GM12878 (cell line): Measurements from ENCODE around the gene ATAD2B. TPM values are rescaled to one million over a fixed set of nuclear protein-coding genes. Genes with fewer than 3 reads are reported as not detected.

ENCODE experiments used
- ATAC-seq: fragments of 200-7000 bp; cut with Tn5 transposase; 3 replicates; pipeline ENCODE4 v1.9.1; 2020; ENCODE audit warnings: mild to moderate bottlenecking, moderate library complexity
- BruUV-seq: library from RNA; stranded (reverse); fragments of 400-500 nt; replicated peaks from 2 replicates; lab custom pipeline; 2021; lab: Mats Ljungman, UMichigan
- CTCF ChIA-PET: fragments of 300-600 bp; sonication (Branson Sonifier 250); formaldehyde crosslinking; extraction: SDS; loops from one replicate; lab custom pipeline; 2021; ENCODE audit warnings: inconsistent platforms; lab: Yijun Ruan, JAX
- POLR2A ChIA-PET: fragments of 350-600 bp; formaldehyde crosslinking; extraction: SDS; loops from one replicate; lab custom pipeline; 2021; ENCODE audit warnings: inconsistent platforms; lab: Charles Lee
- RAD21 ChIA-PET: fragments of 300-600 bp; sonication (Branson Sonifier 250); formaldehyde crosslinking; loops from one replicate; lab custom pipeline; 2023; ENCODE audit warnings: antibody characterized with exemption; ENCODE audit not compliant: unreplicated experiment; lab: Charles Lee
- SMC1A ChIA-PET: fragments of 300-600 bp; sonication (Branson Sonifier 250); formaldehyde crosslinking; loops from one replicate; lab custom pipeline; 2023; ENCODE audit not compliant: unreplicated experiment, uncharacterized antibody; lab: Charles Lee
- DNase-seq: peaks from one replicate; pipeline ENCODE4 v3.0.0-alpha.2; 2011; ENCODE audit warnings: low read depth, low spot score
- FAIRE-seq: peaks from 3 replicates; lab custom pipeline; 2011; peaks lifted over from hg19 to GRCh38; lab: Jason Lieb, UNC
- H2AFZ ChIP-seq: 2 replicates; pipeline ENCODE4 v1.6.0; 2011; ENCODE audit warnings: low read depth, low read length, control low read depth; ENCODE audit not compliant: control insufficient read depth
- H3K27ac ChIP-seq: 2 replicates; pipeline ENCODE4 v1.5.1; 2011; ENCODE audit warnings: control low read depth; ENCODE audit not compliant: control insufficient read depth, insufficient read depth
- H3K27me3 ChIP-seq, 2 experiments: replicated peaks in 1 of 2; 2 replicates each; pipeline versions ENCODE4 v1.6.0 to v1.6.1; 2011; ENCODE audit warnings: low read length in 1 of 2; ENCODE audit not compliant: control insufficient read depth in 2 of 2, insufficient read depth in 2 of 2
- H3K36me3 ChIP-seq, 2 experiments: 2 replicates each; pipeline ENCODE4 v1.5.1; 2011; ENCODE audit warnings: low read length in 1 of 2; ENCODE audit not compliant: control insufficient read depth in 2 of 2, insufficient read depth in 2 of 2
- H3K4me1 ChIP-seq: 2 replicates; pipeline ENCODE4 v1.6.1; 2011; ENCODE audit warnings: mild to moderate bottlenecking, low read length, moderate library complexity, mixed read lengths; ENCODE audit not compliant: control insufficient read depth, insufficient read depth
- H3K4me2 ChIP-seq: 2 replicates; pipeline ENCODE4 v1.6.0; 2011; ENCODE audit warnings: control low read depth; ENCODE audit not compliant: control insufficient read depth, insufficient read depth
- H3K4me3 ChIP-seq: fragments of 200-600 bp; sonication (generic); 2 replicates; pipeline ENCODE4 v1.5.1; 2016
- H3K79me2 ChIP-seq: 2 replicates; pipeline ENCODE4 v1.6.0; 2011; ENCODE audit warnings: low read length; ENCODE audit not compliant: control insufficient read depth, insufficient read depth
- H3K9ac ChIP-seq: 2 replicates; pipeline ENCODE4 v1.8.0; 2011; ENCODE audit warnings: low read length, control low read depth, mixed read lengths; ENCODE audit not compliant: control insufficient read depth, insufficient read depth
- H3K9me3 ChIP-seq: replicated peaks from 3 replicates; pipeline ENCODE4 v1.5.1; 2011; ENCODE audit warnings: mild to moderate bottlenecking, low read length; ENCODE audit not compliant: control insufficient read depth, insufficient read depth
- H4K20me1 ChIP-seq: 2 replicates; pipeline ENCODE4 v1.6.0; 2011; ENCODE audit not compliant: control insufficient read depth, insufficient read depth
- CTCF ChIP-seq, 3 experiments: IDR thresholded peaks in 2 of 3; conservative IDR thresholded peaks in 1 of 3; 2 replicates each; pipeline ENCODE4 v1.5.1; 2011; ENCODE audit warnings: low read depth in 3 of 3, low read length in 3 of 3, mild to moderate bottlenecking in 3 of 3, control low read depth in 2 of 3, moderate library complexity in 2 of 3, inconsistent platforms in 1 of 3, mixed read lengths in 1 of 3; ENCODE audit not compliant: control insufficient read depth in 2 of 3, insufficient read depth in 1 of 3; ENCODE audit errors: extremely low read depth in 1 of 3
- E4F1 ChIP-seq: fragments of 450-650 bp; IDR thresholded peaks from 2 replicates; pipeline ENCODE4 v1.6.1; 2018; ENCODE audit warnings: borderline replicate concordance, mild to moderate bottlenecking; ENCODE audit not compliant: partially characterized antibody
- MTA3 ChIP-seq: IDR thresholded peaks from 2 replicates; pipeline ENCODE4 v1.6.1; 2012; ENCODE audit warnings: low read length, inconsistent platforms, borderline replicate concordance
- MYC ChIP-seq: IDR thresholded peaks from 2 replicates; pipeline ENCODE4 v1.6.1; 2011; ENCODE audit warnings: mild to moderate bottlenecking, low read length, moderate library complexity, inconsistent platforms; ENCODE audit not compliant: insufficient read depth, insufficient replicate concordance, insufficient read length, severe bottlenecking
- NFXL1 ChIP-seq: fragments of 450-650 bp; IDR thresholded peaks from 2 replicates; pipeline ENCODE4 v1.6.1; 2017; ENCODE audit warnings: antibody characterized with exemption, mild to moderate bottlenecking, borderline replicate concordance
- RELB ChIP-seq: fragments of 450-650 bp; IDR thresholded peaks from 2 replicates; pipeline ENCODE4 v1.6.1; 2017; ENCODE audit warnings: low read depth, mild to moderate bottlenecking, moderate library complexity
- REST ChIP-seq: IDR thresholded peaks from 2 replicates; pipeline ENCODE4 v1.6.1; 2012; ENCODE audit warnings: mild to moderate bottlenecking, low read depth, low read length
- SMC3 ChIP-seq: IDR thresholded peaks from 2 replicates; pipeline ENCODE4 v1.6.1; 2011; ENCODE audit warnings: low read length, improper control_type of control experiment, borderline replicate concordance
- USF1 ChIP-seq: IDR thresholded peaks from 2 replicates; pipeline ENCODE4 v1.6.1; 2011; ENCODE audit warnings: borderline replicate concordance, low read depth, mild to moderate bottlenecking, moderate library complexity, mixed read lengths, low read length; ENCODE audit not compliant: insufficient read depth; ENCODE audit errors: extremely low read length
- YY1 ChIP-seq: IDR thresholded peaks from 2 replicates; pipeline ENCODE4 v1.6.1; 2011; ENCODE audit warnings: low read depth, mild to moderate bottlenecking, low read length
- ZNF622 ChIP-seq: fragments of 450-650 bp; IDR thresholded peaks from 2 replicates; pipeline ENCODE4 v1.6.1; 2017; ENCODE audit warnings: mild to moderate bottlenecking, inconsistent platforms
- WGBS: methylation state at CpG from one replicate; pipeline ENCODE4 v1.1.6; 2016; ENCODE audit warnings: low lambda C conversion rate; ENCODE audit not compliant: insufficient replicate concordance, insufficient coverage; ENCODE audit errors: missing lambda C conversion rate; 5-methylcytosine and 5-hydroxymethylcytosine counted together
- in situ Hi-C: fragments of 300-500 bp; cut with MboI; formaldehyde crosslinking; loops from 9 replicates; pipeline ENCODE4 v1.14.3; 2018; ENCODE audit warnings: mixed read lengths
- intact Hi-C: fragments of 100-400 bp; cut with micrococcal nuclease; formaldehyde crosslinking; loops from one replicate; pipeline ENCODE4 v1.14.2; 2022; ENCODE audit not compliant: unreplicated experiment
- polyA plus RNA-seq, 11 experiments: library from polyadenylated mRNA; depleted of rRNA in 4 of 11; unstranded in 6 of 11; stranded (reverse) in 5 of 11; fragments of >200 nt; fragmentation: Nextera tagmentation in 4 of 11; fragmentation: Illumina TruSeq in 1 of 11; extraction: Ambion mirVana in 4 of 11; extraction: Trizol in 1 of 11; gene quantifications; 1 replicate in 1 of 11; 2 replicates in 10 of 11; pipeline versions ENCODE4 v1.2.1 to v1.2.3, GENCODE V29; 2011 to 2016; ENCODE audit warnings: inconsistent platforms in 2 of 11, missing spikeins in 2 of 11, low read depth in 1 of 11
- total RNA-seq, 4 experiments: library from RNA; depleted of rRNA in 3 of 4; stranded (reverse); fragments of >200 nt in 3 of 4; fragmentation: Illumina TruSeq in 1 of 4; extraction: Trizol in 1 of 4; gene quantifications; 2 replicates each; pipeline versions ENCODE4 v1.2.1 to v1.2.3, GENCODE V29; 2013 to 2021

ATAD2B gene
- total and polyA plus RNA-seq, 10 of the 15 experiments (the other 5 are each of a cell fraction or from before 2014, with no cell fraction given), result 3.6 to 29.9 (median 16.8) TPM

- no peak overlapping the region for H3K4me2 ChIP-seq
- H3K4me1 ChIP-seq, result peaks cover 6% of the 10 kb centered on the region
- ChIA-PET SMC1A (no interaction called here), CTCF (interaction anchor here (0.6 kb wide), 1 partner anchor 20 kb away, joined by 3 read pairs; the partner anchor contains the start of gene ATAD2B), RAD21 (interaction anchor here (0.7 kb wide), 1 partner anchor 187 kb away, joined by 5 read pairs; no protein-coding TSS in a partner anchor), POLR2A (no interaction called here)
- H3K36me3 ChIP-seq, result peaks cover 0 to 3% of the 10 kb centered on the region in 2 experiments; a peak in 1 of 4 replicates
- no peak for FAIRE-seq
- H4K20me1 ChIP-seq, result no peaks in the 10 kb centered on the region
- no peak overlapping the region for H2AFZ ChIP-seq
- no peaks in the 10 kb centered on the region for H3K27me3 ChIP-seq
- intact Hi-C loops, result no loop called here
- WGBS, result 71% methylated on average over 2 of the region's 2 CpGs
- H3K9me3 ChIP-seq, result no peaks in the 10 kb centered on the region
- no peak overlapping the region for H3K9ac ChIP-seq
- H3K4me3 ChIP-seq, result no peak overlapping the region
- no peak overlapping the region for H3K27ac ChIP-seq
- peaks cover 39% of the 10 kb centered on the region for H3K79me2 ChIP-seq
- ATAC-seq, result no peak; the same call in 2 of the 3 replicates
- DNase-seq, result no peak
- in situ Hi-C loops, result no loop called here
- no TSS peak for BruUV-seq
- TF ChIP-seq CTCF (IDR thresholded peaks at IDR 0.05 in 2 of 3, conservative IDR thresholded peaks at IDR 0.05 in 1 of 3; ENCODE audit: control insufficient read depth in 2 of 3, extremely low read depth in 1 of 3, insufficient read depth in 1 of 3, low read depth in 3 of 3, low read length in 3 of 3) (no peak), E4F1 (no peak), USF1 (no peak), MTA3 (no peak), ZNF622 (no peak), RELB (no peak), MYC (no peak), REST (no peak), SMC3 (no peak), NFXL1 (no peak), YY1 (no peak)
Measured at GRCh38 chr2:23947350-23947749, 20.4 kb upstream of the ATAD2B start.
